IPS-20b (cell line): ENCODE data around the gene CDK13.
A peak's percentile ranks its signal among the peaks of the same experiment; 100 is the strongest.
"Not testable (repeated sequence)": the region's sequence is repeated elsewhere in the genome, so short reads cannot be mapped to it uniquely, and the experiment has no call there.

Experiments
- H3K27ac ChIP-seq: one replicate; pipeline ENCODE4 v1.5.1; 2013; ENCODE audit warnings: low read length
- H3K27me3 ChIP-seq: 2 replicates; pipeline ENCODE4 v1.6.1; 2013; ENCODE audit warnings: mild to moderate bottlenecking, low read length, inconsistent platforms; ENCODE audit not compliant: insufficient read depth
- H3K36me3 ChIP-seq: 2 replicates; pipeline ENCODE4 v1.6.1; 2013; ENCODE audit warnings: low read depth, mild to moderate bottlenecking, inconsistent platforms, low read length, moderate library complexity; ENCODE audit not compliant: insufficient read depth
- H3K4me1 ChIP-seq: 2 replicates; pipeline ENCODE4 v1.6.1; 2013; ENCODE audit warnings: mild to moderate bottlenecking, control low read depth, inconsistent platforms, low read length, moderate library complexity; ENCODE audit not compliant: insufficient read depth
- H3K4me3 ChIP-seq: 2 replicates; pipeline ENCODE4 v1.5.1; 2013; ENCODE audit warnings: mild to moderate bottlenecking, low read length, inconsistent platforms
- H3K9ac ChIP-seq: 2 replicates; pipeline ENCODE4 v1.6.1; 2013; ENCODE audit warnings: low read depth, mild to moderate bottlenecking, inconsistent platforms, low read length, moderate library complexity
- H3K9me3 ChIP-seq: 2 replicates; pipeline ENCODE4 v1.6.1; 2013; ENCODE audit warnings: mild to moderate bottlenecking, low read depth, low read length, inconsistent platforms; ENCODE audit not compliant: insufficient read depth

Gene CDK13

DNA sequence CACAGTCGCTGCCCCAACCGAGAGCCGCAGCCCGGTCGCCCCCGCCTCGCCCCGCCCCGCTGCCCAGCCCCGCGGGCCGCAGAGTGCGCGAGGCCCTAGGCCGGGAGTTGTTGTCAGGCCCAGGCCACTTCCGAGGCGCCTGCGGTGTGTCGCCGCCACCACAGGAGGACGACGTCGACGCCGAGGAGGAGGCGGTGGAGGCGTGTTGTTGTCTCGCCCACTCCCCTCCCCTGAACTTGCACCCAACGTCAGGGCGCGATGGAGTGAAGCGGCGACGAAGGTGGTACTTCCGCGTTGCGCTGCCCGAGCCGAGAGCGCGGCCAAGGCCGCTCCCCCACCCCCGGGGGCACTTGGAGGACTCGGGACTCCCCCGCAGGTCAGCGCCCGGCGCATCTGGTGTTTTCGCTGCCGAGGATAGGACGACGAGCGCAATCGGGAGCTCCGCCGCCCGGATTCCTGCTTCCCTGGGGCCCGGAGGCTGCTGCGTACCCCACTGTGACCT, at the start of gene CDK13:
Gene CDK13 (plus strand): TSS at position 286 of the 502 bp plus-strand sequence. CDS start 386 bp downstream, outside the sequence.
- Histone ChIP-seq H3K9me3 (no peaks in the 10 kb centered on the region), H3K27me3 (no peaks in the 10 kb centered on the region), H3K36me3 (no peaks in the 10 kb centered on the region), H3K9ac (peak within 1 kb of the TSS; percentile 97), H3K4me3 (peak within 1 kb of the TSS; percentile 93), H3K4me1 (peaks cover 3% of the 10 kb centered on the region; the same call in 1 of the 2 replicates), H3K27ac (peak within 1 kb of the TSS; percentile 89)

- Histone ChIP-seq H3K27ac (no peak overlapping the region), H3K36me3 (no peaks in the 10 kb centered on the region), H3K9me3 (no peaks in the 10 kb centered on the region), H3K27me3 (no peaks in the 10 kb centered on the region), H3K4me3 (no peak overlapping the region), H3K9ac (no peak overlapping the region), H3K4me1 (no peaks in the 10 kb centered on the region)
Measured at GRCh38 chr7:39904077-39904486, 46.0 kb upstream of the CDK13 start.

GRCh38 chr7:39908141-39908540, 41.9 kb upstream of the CDK13 start:
- Histone ChIP-seq H3K27me3 (no peaks in the 10 kb centered on the region), H3K27ac (no peak overlapping the region), H3K9ac (no peak overlapping the region), H3K4me1 (no peaks in the 10 kb centered on the region), H3K4me3 (no peak overlapping the region), H3K36me3 (no peaks in the 10 kb centered on the region), H3K9me3 (no peaks in the 10 kb centered on the region)

DNA sequence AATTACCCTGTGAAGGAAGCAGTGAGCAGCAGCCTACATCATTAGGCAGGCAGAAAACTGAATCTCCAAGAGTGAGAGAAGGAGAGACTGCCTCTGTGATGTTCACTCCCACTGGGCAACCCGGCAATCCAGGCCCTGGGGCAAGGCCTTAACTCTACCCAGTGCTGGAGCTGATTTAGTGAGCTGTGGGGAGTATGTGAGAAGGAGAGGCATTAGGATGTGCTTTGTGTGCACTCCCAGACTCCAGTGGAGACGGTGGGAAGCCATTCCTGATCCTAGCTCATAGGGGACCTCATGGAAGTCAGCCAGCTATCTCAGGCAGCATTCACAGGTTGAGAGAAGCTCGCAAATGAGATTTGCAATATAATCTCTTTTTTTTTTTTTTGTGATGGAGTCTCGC, 41.1 kb upstream of the CDK13 start:
- H3K4me1 ChIP-seq = no peaks in the 10 kb centered on the region
- no peak overlapping the region for H3K4me3 ChIP-seq
- H3K9me3 ChIP-seq = no peaks in the 10 kb centered on the region
- no peak overlapping the region for H3K27ac ChIP-seq
- no peaks in the 10 kb centered on the region for H3K27me3 ChIP-seq
- H3K36me3 ChIP-seq = no peaks in the 10 kb centered on the region
- H3K9ac ChIP-seq = no peak overlapping the region

GRCh38 chr7:39909526-39909925, 40.5 kb upstream of the CDK13 start:
- no peak overlapping the region for H3K27ac ChIP-seq
- no peaks in the 10 kb centered on the region for H3K27me3 ChIP-seq
- no peak overlapping the region for H3K9ac ChIP-seq
- no peak overlapping the region for H3K4me3 ChIP-seq
- H3K4me1 ChIP-seq = no peaks in the 10 kb centered on the region
- no peaks in the 10 kb centered on the region for H3K36me3 ChIP-seq
- H3K9me3 ChIP-seq = no peaks in the 10 kb centered on the region

DNA sequence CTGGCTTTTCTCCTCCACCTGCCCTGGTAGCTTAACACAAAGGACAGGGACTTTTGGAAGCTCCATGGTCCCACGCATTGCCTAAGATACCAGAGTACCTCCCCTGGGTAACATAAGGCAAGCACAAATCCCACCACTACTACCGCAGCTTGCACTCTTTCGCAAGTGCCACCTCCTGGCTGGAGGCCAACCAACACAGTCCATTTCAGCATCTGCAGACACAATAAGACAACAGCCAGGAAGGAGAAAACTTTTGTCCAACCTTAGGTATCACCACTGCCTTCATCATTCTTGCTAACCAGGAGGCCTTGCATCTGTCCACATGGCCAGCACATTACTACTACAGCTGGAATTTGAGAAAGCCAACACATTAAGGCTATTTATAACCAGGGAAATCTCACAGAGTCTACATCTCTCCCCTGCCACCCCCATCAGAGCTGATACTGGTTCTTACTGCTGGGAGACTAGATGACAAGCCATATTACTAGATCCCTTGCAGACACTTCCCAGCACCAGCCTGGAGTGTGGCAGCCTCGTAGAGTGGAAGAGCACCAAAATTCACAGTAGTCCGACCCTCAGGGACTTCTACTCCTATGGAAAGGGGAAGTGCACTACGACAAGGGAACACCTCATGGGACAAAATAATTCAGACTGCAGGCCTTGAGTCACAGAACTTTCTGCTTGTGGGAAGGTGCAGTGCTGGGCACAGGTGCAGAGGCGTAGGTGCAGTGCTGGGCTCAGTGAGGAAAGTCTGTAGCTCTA, 39.8 kb upstream of the CDK13 start:
- Histone ChIP-seq H3K27ac (no peak overlapping the region), H3K9me3 (no peaks in the 10 kb centered on the region), H3K9ac (no peak overlapping the region), H3K4me1 (no peaks in the 10 kb centered on the region), H3K36me3 (no peaks in the 10 kb centered on the region), H3K27me3 (no peaks in the 10 kb centered on the region), H3K4me3 (no peak overlapping the region)

GRCh38 chr7:39911167-39911566, 38.9 kb upstream of the CDK13 start:
- no peak overlapping the region for H3K4me3 ChIP-seq
- H3K4me1 ChIP-seq = no peaks in the 10 kb centered on the region
- no peak overlapping the region for H3K27ac ChIP-seq
- no peaks in the 10 kb centered on the region for H3K36me3 ChIP-seq
- H3K27me3 ChIP-seq = no peaks in the 10 kb centered on the region
- H3K9ac ChIP-seq = no peak overlapping the region
- H3K9me3 ChIP-seq = no peaks in the 10 kb centered on the region

GRCh38 chr7:39915847-39916246, 34.2 kb upstream of the CDK13 start:
- not testable (repeated sequence) for H3K9me3 ChIP-seq, H3K27me3 ChIP-seq, H3K4me1 ChIP-seq, H3K36me3 ChIP-seq, H3K27ac ChIP-seq, H3K9ac ChIP-seq, H3K4me3 ChIP-seq

GRCh38 chr7:39919646-39920045, 30.4 kb upstream of the CDK13 start:
- Histone ChIP-seq H3K9ac (no peak overlapping the region), H3K27ac (no peak overlapping the region), H3K4me1 (peaks cover 9% of the 10 kb centered on the region; the same call in 1 of the 2 replicates), H3K36me3 (no peaks in the 10 kb centered on the region), H3K27me3 (no peaks in the 10 kb centered on the region), H3K9me3 (no peaks in the 10 kb centered on the region), H3K4me3 (no peak overlapping the region)

GRCh38 chr7:39921506-39922175, 28.4 kb upstream of the CDK13 start:
- Histone ChIP-seq H3K4me3 (no peak overlapping the region), H3K4me1 (peaks cover 9% of the 10 kb centered on the region; the same call in 1 of the 2 replicates), H3K9me3 (no peaks in the 10 kb centered on the region), H3K36me3 (no peaks in the 10 kb centered on the region), H3K27ac (no peak overlapping the region), H3K27me3 (no peaks in the 10 kb centered on the region), H3K9ac (no peak overlapping the region)

GRCh38 chr7:39922580-39922979, 27.5 kb upstream of the CDK13 start:
- H3K4me3 ChIP-seq = no peak overlapping the region
- no peaks in the 10 kb centered on the region for H3K27me3 ChIP-seq
- H3K9me3 ChIP-seq = no peaks in the 10 kb centered on the region
- no peak overlapping the region for H3K27ac ChIP-seq
- peaks cover 9% of the 10 kb centered on the region; the same call in 1 of the 2 replicates for H3K4me1 ChIP-seq
- no peak overlapping the region for H3K9ac ChIP-seq
- H3K36me3 ChIP-seq = no peaks in the 10 kb centered on the region

- Histone ChIP-seq H3K4me3 (no peak overlapping the region), H3K4me1 (peaks cover 9% of the 10 kb centered on the region; the same call in 1 of the 2 replicates), H3K9ac (no peak overlapping the region), H3K9me3 (no peaks in the 10 kb centered on the region), H3K27me3 (no peaks in the 10 kb centered on the region), H3K27ac (no peak overlapping the region), H3K36me3 (no peaks in the 10 kb centered on the region)
Measured at GRCh38 chr7:39923091-39923490, 27.0 kb upstream of the CDK13 start.
